ENCODE data around the gene DCDC2. TPM values are rescaled to one million over a fixed set of nuclear protein-coding genes. Genes with fewer than 3 reads are reported as not detected.

DCDC2 gene
- total and polyA plus RNA-seq, 7 donors = 0.45 to 3.1 (median 0.74) TPM

- ATAC-seq (no peak), DNase-seq (no peak)
- Histone ChIP-seq H3K27me3 (ENCODE audit: insufficient read depth in 3 of 3, low read length in 2 of 3) (no peaks in the 10 kb centered on the region), H3K4me1 (no peaks in the 10 kb centered on the region), H3K9me3 (no peaks in the 10 kb centered on the region), H3K36me3 (ENCODE audit: insufficient read depth in 1 of 2, low read depth in 1 of 2) (no peaks in the 10 kb centered on the region), H3K4me3 (no peak overlapping the region), H3K27ac (no peak overlapping the region)
- no peak for TF ChIP-seq CTCF (IDR thresholded peaks at IDR 0.05)
- intact Hi-C loops (cut with DNase I) = no loop called here
- 93 to 96% (median 94%) methylated on average over 4 of the region's 4 CpGs for WGBS, 3 donors
Measured at GRCh38 chr6:24329022-24329421, 28.8 kb downstream of the DCDC2 start.

- H3K27me3 ChIP-seq (ENCODE audit: insufficient read depth in 3 of 3, low read length in 2 of 3) = no peaks in the 10 kb centered on the region
- no peaks in the 10 kb centered on the region for H3K9me3 ChIP-seq
- TF ChIP-seq CTCF (IDR thresholded peaks at IDR 0.05) = no peak
- H3K4me1 ChIP-seq = no peaks in the 10 kb centered on the region
- DNase-seq (no peak), ATAC-seq (no peak)
- intact Hi-C loops (cut with DNase I) = no loop called here
- no peak overlapping the region for H3K4me3 ChIP-seq
- WGBS, 3 donors = 84 to 89% (median 87%) methylated on average over 4 of the region's 4 CpGs
- no peaks in the 10 kb centered on the region for H3K36me3 ChIP-seq (ENCODE audit: insufficient read depth in 1 of 2, low read depth in 1 of 2)
- H3K27ac ChIP-seq = no peak overlapping the region
Measured at GRCh38 chr6:24327756-24328155, 30.1 kb downstream of the DCDC2 start.

GRCh38 chr6:24325978-24326377 is 31.9 kb downstream of the DCDC2 start:
- TF ChIP-seq CTCF (IDR thresholded peaks at IDR 0.05) = no peak
- H3K4me3 ChIP-seq = no peak overlapping the region
- intact Hi-C loops (cut with DNase I) = no loop called here
- 77 to 91% (median 88%) methylated on average over 1 of the region's 1 CpG for WGBS, 3 donors
- ATAC-seq = no peak
- no peaks in the 10 kb centered on the region for H3K9me3 ChIP-seq
- H3K36me3 ChIP-seq (ENCODE audit: insufficient read depth in 1 of 2, low read depth in 1 of 2) = no peaks in the 10 kb centered on the region
- H3K27ac ChIP-seq = no peak overlapping the region
- DNase-seq = no peak
- H3K27me3 ChIP-seq (ENCODE audit: insufficient read depth in 3 of 3, low read length in 2 of 3) = no peaks in the 10 kb centered on the region
- H3K4me1 ChIP-seq = no peaks in the 10 kb centered on the region

GRCh38 chr6:24324617-24325016 is 33.2 kb downstream of the DCDC2 start:
- no peak for ATAC-seq
- no peak for DNase-seq
- intact Hi-C loops (cut with DNase I) = no loop called here
- Histone ChIP-seq H3K4me1 (no peaks in the 10 kb centered on the region), H3K9me3 (no peaks in the 10 kb centered on the region), H3K27ac (no peak overlapping the region), H3K27me3 (ENCODE audit: insufficient read depth in 3 of 3, low read length in 2 of 3) (peaks cover 0 to under 1% (median 0%) of the 10 kb centered on the region in 3 donors), H3K4me3 (no peak overlapping the region), H3K36me3 (ENCODE audit: insufficient read depth in 1 of 2, low read depth in 1 of 2) (no peaks in the 10 kb centered on the region)
- WGBS, 3 donors = 83 to 87% (median 86%) methylated on average over 1 of the region's 1 CpG
- TF ChIP-seq CTCF (IDR thresholded peaks at IDR 0.05) = no peak

- H3K36me3 ChIP-seq (ENCODE audit: insufficient read depth in 1 of 2, low read depth in 1 of 2) = no peaks in the 10 kb centered on the region
Measured at GRCh38 chr6:24323632-24324337, 34.1 kb downstream of the DCDC2 start.

More at GRCh38 chr6:24323632-24324337, 34.1 kb downstream of the DCDC2 start:
- Histone ChIP-seq H3K27ac (no peak overlapping the region), H3K27me3 (ENCODE audit: insufficient read depth in 3 of 3, low read length in 2 of 3) (peaks cover 0 to 2% (median 0%) of the 10 kb centered on the region in 3 donors), H3K9me3 (no peaks in the 10 kb centered on the region), H3K4me1 (no peaks in the 10 kb centered on the region), H3K4me3 (no peak overlapping the region)
- no peak for ATAC-seq
- 76 to 83% (median 78%) methylated on average over 1 of the region's 1 CpG for WGBS, 3 donors
- intact Hi-C loops (cut with DNase I) = no loop called here
- no peak for TF ChIP-seq CTCF (IDR thresholded peaks at IDR 0.05)
- DNase-seq = no peak

All from psoas muscle (tissue), 8 donors.